HFFc6 (cell line): ENCODE results near the gene DZIP3. TPM values are rescaled to one million over a fixed set of nuclear protein-coding genes. Genes with fewer than 3 reads are reported as not detected.

Source experiments
- DNase-seq: peaks from one replicate; pipeline ENCODE4 v3.0.0-alpha.2; 2018
- H3K27ac Mint-ChIP-seq: 2 replicates; pipeline ENCODE4 v1.8.0; 2020; ENCODE audit warnings: mild to moderate bottlenecking, mixed read lengths
- H3K27me3 Mint-ChIP-seq: 2 replicates; pipeline ENCODE4 v1.8.0; 2021; ENCODE audit warnings: mild to moderate bottlenecking, moderate library complexity, mixed read lengths; ENCODE audit not compliant: insufficient read depth
- H3K36me3 Mint-ChIP-seq: 2 replicates; pipeline ENCODE4 v1.8.0; 2021; ENCODE audit warnings: low read depth, mixed read lengths
- H3K4me1 Mint-ChIP-seq: 2 replicates; pipeline ENCODE4 v1.8.0; 2020; ENCODE audit warnings: low read depth, mixed read lengths
- H3K4me3 Mint-ChIP-seq: 2 replicates; pipeline ENCODE4 v1.8.0; 2020; ENCODE audit warnings: mild to moderate bottlenecking, moderate library complexity, mixed read lengths
- H3K9me3 Mint-ChIP-seq: 2 replicates; pipeline ENCODE4 v1.8.0; 2020; ENCODE audit warnings: mild to moderate bottlenecking, mixed read lengths
- CTCF ChIP-seq: fragments of 200-600 bp; sonication (generic); IDR thresholded peaks from 2 replicates; pipeline ENCODE4 v1.5.0; 2021; ENCODE audit warnings: antibody characterized with exemption, mild to moderate bottlenecking
- total RNA-seq, 6 experiments: library from RNA; stranded (reverse); fragmentation: NEBNext Ultra II Directional; extraction: Animal tissue kit (Norgen Biotek cat#: 25700); gene quantifications; 2 replicates in 1 of 6; 3 replicates in 5 of 6; pipeline ENCODE4 v1.2.3, GENCODE V29; 2021

DZIP3 gene
- total RNA-seq, 6 experiments from 2014 or later = 9.0 to 13.1 (median 11.9) TPM

DNA sequence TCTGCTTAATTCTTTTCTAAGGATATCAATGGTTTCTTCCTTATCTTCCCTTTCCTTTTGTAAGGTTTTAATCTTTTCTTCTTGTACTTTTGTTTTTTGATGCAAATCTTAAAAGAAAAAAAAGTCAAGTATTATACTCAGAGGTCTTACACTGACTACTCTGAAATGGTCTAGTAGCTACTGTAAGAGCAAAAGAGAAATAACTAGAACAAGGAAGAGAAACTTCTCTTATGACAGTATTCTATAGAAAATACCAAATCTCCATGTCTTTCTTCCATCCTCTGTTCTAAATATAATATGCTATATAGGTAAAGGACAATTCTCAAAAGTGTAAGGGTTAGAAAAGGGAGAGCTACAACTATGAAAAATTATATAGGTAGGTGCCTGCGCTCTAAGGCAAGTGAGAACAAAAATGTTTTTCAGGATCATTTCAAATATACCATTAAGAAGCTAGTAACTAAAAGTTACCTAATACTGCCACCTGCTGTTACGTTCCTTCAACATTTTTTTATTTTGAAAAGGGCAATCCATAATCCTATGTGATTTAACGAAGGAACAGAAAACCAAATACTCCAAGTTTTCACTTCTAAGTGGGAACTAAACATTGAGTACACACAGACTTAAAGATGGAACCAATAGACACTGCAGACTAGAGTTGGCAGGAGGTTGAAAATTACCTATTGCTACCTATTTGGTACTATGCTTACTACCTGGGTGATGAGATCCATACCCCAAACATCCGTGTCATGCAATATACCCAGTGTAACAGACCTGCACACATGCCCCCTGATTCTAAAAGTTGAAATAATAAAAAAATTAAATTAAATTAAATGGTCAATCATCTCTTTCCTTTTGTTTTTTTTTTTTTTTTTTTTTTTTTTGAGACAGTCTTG is 37.0 kb upstream of the DZIP3 start:
- peaks cover 5% of the 10 kb centered on the region; the same call in 1 of the 2 replicates for H3K36me3 Mint-ChIP-seq
- no peaks in the 10 kb centered on the region for H3K9me3 Mint-ChIP-seq
- H3K27ac Mint-ChIP-seq = no peak overlapping the region
- TF ChIP-seq CTCF = peak; percentile 82
- peak; percentile 52 for DNase-seq
- peaks cover 40% of the 10 kb centered on the region for H3K4me1 Mint-ChIP-seq
- no peaks in the 10 kb centered on the region for H3K27me3 Mint-ChIP-seq
- H3K4me3 Mint-ChIP-seq = no peak overlapping the region; the same call in 1 of the 2 replicates

DNA sequence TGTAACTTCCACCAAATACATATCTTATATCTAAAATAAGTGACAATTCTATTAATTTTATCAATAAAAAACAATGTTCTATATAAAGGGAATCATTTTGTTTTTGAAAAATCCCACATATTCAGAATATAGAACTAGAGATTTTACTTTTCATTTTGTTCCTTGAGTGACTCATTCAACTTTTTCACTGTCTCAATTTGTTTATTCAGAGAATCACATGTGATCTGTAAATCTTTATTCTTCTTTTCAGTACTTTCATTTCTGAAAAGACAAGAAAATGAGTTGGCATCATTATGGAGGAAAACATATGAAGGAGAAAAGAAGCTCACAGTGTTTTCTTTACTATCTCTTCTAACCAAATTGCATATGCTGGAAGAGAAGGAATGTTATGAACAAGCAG is 35.3 kb upstream of the DZIP3 start:
- Mint-ChIP-seq H3K4me1 (peaks cover 32% of the 10 kb centered on the region), H3K36me3 (peaks cover 5% of the 10 kb centered on the region; the same call in 1 of the 2 replicates), H3K27me3 (no peaks in the 10 kb centered on the region), H3K27ac (no peak overlapping the region), H3K9me3 (no peaks in the 10 kb centered on the region), H3K4me3 (peak overlapping the region; percentile 45; the same call in 1 of the 2 replicates)
- no peak for TF ChIP-seq CTCF
- DNase-seq = no peak

- Mint-ChIP-seq H3K27ac (peak overlapping the region; percentile 19; the same call in 1 of the 2 replicates), H3K27me3 (no peaks in the 10 kb centered on the region), H3K9me3 (no peaks in the 10 kb centered on the region), H3K4me1 (peaks cover 32% of the 10 kb centered on the region), H3K4me3 (no peak overlapping the region), H3K36me3 (peaks cover 5% of the 10 kb centered on the region; the same call in 1 of the 2 replicates)
- DNase-seq = no peak
- no peak for TF ChIP-seq CTCF
These were observed 34.5 kb upstream of the DZIP3 start for GRCh38 chr3:108554913-108555571.

- Mint-ChIP-seq H3K4me3 (no peak overlapping the region), H3K9me3 (no peaks in the 10 kb centered on the region), H3K27me3 (no peaks in the 10 kb centered on the region), H3K36me3 (peaks cover 5% of the 10 kb centered on the region; the same call in 1 of the 2 replicates), H3K27ac (no peak overlapping the region; the same call in 1 of the 2 replicates), H3K4me1 (peaks cover 32% of the 10 kb centered on the region)
- no peak for TF ChIP-seq CTCF
- no peak for DNase-seq
These were observed 33.4 kb upstream of the DZIP3 start for GRCh38 chr3:108555966-108556581.

DNA sequence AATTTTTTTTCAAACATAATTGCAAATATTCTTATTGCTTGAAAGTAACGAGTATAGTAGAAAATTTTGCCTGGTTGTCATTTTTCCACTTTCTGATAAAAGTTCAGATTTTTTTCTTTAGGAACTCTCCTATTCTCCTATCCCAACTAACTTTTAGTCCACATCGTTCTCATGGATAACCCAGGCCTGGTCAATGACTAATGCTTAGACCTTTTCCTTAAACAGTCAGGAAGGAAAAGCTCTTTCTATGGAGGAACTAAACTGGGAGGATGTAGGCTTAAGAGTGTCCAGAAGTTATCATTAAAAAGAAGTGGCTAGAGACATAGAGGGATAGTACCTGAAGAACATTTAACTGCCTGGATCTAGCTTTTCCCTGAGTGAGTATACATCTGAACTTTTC is 27.0 kb upstream of the DZIP3 start:
- Mint-ChIP-seq H3K36me3 (peaks cover 9% of the 10 kb centered on the region; the same call in 1 of the 2 replicates), H3K4me3 (no peak overlapping the region), H3K27me3 (no peaks in the 10 kb centered on the region), H3K4me1 (peaks cover 12% of the 10 kb centered on the region), H3K9me3 (no peaks in the 10 kb centered on the region), H3K27ac (no peak overlapping the region)
- no peak for DNase-seq
- TF ChIP-seq CTCF = no peak
